ENCODE results near the gene EMP1. TPM values are rescaled to one million over a fixed set of nuclear protein-coding genes. Genes with fewer than 3 reads are reported as not detected.

Gene EMP1
- total RNA-seq: 100 to 1,000 TPM; 207 to 759 (median 444) TPM

DNA sequence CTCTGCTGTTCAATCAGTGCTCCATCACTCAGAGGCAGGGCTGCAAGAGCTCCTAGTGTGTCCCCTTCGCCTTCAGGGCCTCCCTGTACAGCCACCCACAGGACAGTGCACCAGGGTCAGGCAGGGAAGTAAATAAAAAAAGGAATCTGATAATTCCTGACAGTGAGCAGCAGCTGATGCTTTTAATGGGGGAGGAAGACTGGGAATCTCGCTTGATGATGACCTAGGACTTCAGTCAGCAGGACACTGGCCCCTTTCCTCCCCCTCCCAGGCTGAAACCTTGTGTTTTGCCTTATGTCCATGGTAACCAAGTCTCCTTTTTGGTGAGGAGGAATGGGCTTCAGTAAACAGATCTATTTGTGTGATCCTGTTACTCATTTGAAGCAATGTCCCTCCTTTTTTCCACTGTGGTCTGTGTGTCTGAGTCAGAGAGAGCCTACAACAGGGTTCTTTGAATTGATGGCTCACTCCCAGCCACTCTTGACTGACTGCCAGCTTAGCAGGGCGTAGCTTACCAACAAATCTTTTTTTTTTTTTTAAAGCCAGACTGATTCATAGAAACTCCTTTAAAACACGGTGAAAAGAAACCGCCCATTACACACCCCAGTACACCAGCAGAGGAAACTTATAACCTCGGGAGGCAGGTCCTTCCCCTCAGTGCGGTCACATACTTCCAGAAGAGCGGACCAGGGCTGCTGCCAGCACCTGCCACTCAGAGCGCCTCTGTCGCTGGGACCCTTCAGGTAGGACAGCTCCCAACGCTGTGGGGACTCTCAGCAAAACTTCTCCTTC lies at the start of gene EMP1:
Gene EMP1, plus strand, starts transcription at position 597 of the 792 bp plus-strand sequence. CDS start 14,785 bp downstream, outside the sequence.
- H3K27ac ChIP-seq: peak within 1 kb of the TSS; percentile 97
- DNase-seq (ENCODE audit: low spot score in 2 of 2): peak; percentile 94 to 95
- peak within 1 kb of the TSS; percentile 63 to 78 (median 71) for H3K4me3 ChIP-seq
- intact Hi-C loops (cut with DNase I; ENCODE audit: low total_unique reads): no loop called here
- no peaks in the 10 kb centered on the region for H3K36me3 ChIP-seq
- no peaks in the 10 kb centered on the region for H3K9me3 ChIP-seq
- TF ChIP-seq POLR2A (IDR thresholded peaks at IDR 0.05): peak; percentile 89
- TF ChIP-seq, protein P1, sequence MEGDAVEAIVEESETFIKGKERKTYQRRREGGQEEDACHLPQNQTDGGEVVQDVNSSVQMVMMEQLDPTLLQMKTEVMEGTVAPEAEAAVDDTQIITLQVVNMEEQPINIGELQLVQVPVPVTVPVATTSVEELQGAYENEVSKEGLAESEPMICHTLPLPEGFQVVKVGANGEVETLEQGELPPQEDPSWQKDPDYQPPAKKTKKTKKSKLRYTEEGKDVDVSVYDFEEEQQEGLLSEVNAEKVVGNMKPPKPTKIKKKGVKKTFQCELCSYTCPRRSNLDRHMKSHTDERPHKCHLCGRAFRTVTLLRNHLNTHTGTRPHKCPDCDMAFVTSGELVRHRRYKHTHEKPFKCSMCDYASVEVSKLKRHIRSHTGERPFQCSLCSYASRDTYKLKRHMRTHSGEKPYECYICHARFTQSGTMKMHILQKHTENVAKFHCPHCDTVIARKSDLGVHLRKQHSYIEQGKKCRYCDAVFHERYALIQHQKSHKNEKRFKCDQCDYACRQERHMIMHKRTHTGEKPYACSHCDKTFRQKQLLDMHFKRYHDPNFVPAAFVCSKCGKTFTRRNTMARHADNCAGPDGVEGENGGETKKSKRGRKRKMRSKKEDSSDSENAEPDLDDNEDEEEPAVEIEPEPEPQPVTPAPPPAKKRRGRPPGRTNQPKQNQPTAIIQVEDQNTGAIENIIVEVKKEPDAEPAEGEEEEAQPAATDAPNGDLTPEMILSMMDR (IDR thresholded peaks at IDR 0.05): no peak
- TF ChIP-seq POLR2AphosphoS5 (IDR thresholded peaks at IDR 0.05): peak; percentile 91 to 96 (median 93)
- H3K27me3 ChIP-seq: no peaks in the 10 kb centered on the region
- peaks cover 8 to 9% of the 10 kb centered on the region in 2 donors for H3K4me1 ChIP-seq

GRCh38 chr12:13147688-13148484 lies 48.6 kb upstream of the EMP1 start:
- Histone ChIP-seq H3K27ac (peak overlapping the region; percentile 54 to 57), H3K9me3 (no peaks in the 10 kb centered on the region), H3K4me3 (no peak overlapping the region), H3K4me1 (no peaks in the 10 kb centered on the region), H3K36me3 (no peaks in the 10 kb centered on the region), H3K27me3 (no peaks in the 10 kb centered on the region)
- TF ChIP-seq, protein P1 (IDR thresholded peaks at IDR 0.05): no peak
- TF ChIP-seq POLR2A (IDR thresholded peaks at IDR 0.05) (no peak), POLR2AphosphoS5 (IDR thresholded peaks at IDR 0.05) (no peak)
- intact Hi-C loops (cut with DNase I; ENCODE audit: low total_unique reads): no loop called here
- DNase-seq (ENCODE audit: low spot score in 2 of 2): no peak

GRCh38 chr12:13148485-13148847 lies 48.1 kb upstream of the EMP1 start:
- Histone ChIP-seq H3K9me3 (no peaks in the 10 kb centered on the region), H3K4me1 (no peaks in the 10 kb centered on the region), H3K27me3 (no peaks in the 10 kb centered on the region), H3K4me3 (no peak overlapping the region), H3K27ac (peak overlapping the region; percentile 54 to 57), H3K36me3 (no peaks in the 10 kb centered on the region)
- DNase-seq (ENCODE audit: low spot score in 2 of 2): no peak
- TF ChIP-seq POLR2AphosphoS5 (IDR thresholded peaks at IDR 0.05): no peak
- no peak for TF ChIP-seq POLR2A (IDR thresholded peaks at IDR 0.05)
- TF ChIP-seq, protein P1 (IDR thresholded peaks at IDR 0.05): no peak
- intact Hi-C loops (cut with DNase I; ENCODE audit: low total_unique reads): no loop called here

DNA sequence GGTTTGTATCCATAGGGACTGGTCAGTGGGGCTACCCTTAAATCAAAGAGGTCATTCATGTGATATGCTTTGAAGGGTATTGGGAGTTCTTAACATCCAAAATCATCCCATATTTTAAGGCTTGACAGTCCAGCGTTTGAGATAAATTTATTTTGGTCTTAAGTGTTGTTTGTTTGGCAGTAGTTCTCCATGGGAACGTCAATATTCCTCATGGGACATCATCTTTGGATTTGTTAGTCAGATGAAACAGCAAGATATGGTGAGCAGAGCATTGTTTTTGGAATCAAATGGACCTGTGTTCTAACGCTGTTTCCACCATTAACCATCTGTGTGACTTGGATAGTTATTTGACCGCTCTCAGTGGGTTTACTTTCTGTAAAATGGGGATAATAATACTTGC lies 47.1 kb upstream of the EMP1 start:
- Histone ChIP-seq H3K4me1 (no peaks in the 10 kb centered on the region), H3K27ac (peak overlapping the region; percentile 13 to 57), H3K4me3 (no peak overlapping the region), H3K27me3 (no peaks in the 10 kb centered on the region), H3K36me3 (no peaks in the 10 kb centered on the region), H3K9me3 (no peaks in the 10 kb centered on the region)
- DNase-seq (ENCODE audit: low spot score in 2 of 2): no peak
- TF ChIP-seq, protein P1 (IDR thresholded peaks at IDR 0.05): no peak
- no peak for TF ChIP-seq POLR2AphosphoS5 (IDR thresholded peaks at IDR 0.05)
- no peak for TF ChIP-seq POLR2A (IDR thresholded peaks at IDR 0.05)
- intact Hi-C loops (cut with DNase I; ENCODE audit: low total_unique reads): no loop called here

- no peak for TF ChIP-seq POLR2A (IDR thresholded peaks at IDR 0.05)
- TF ChIP-seq, protein P1 (IDR thresholded peaks at IDR 0.05): no peak
- TF ChIP-seq POLR2AphosphoS5 (IDR thresholded peaks at IDR 0.05): no peak
- peak overlapping the region in 1 of 2 donors; percentile 74 for H3K27ac ChIP-seq
- no peaks in the 10 kb centered on the region for H3K27me3 ChIP-seq
- H3K4me3 ChIP-seq: no peak overlapping the region
- no peaks in the 10 kb centered on the region for H3K9me3 ChIP-seq
- DNase-seq (ENCODE audit: low spot score in 2 of 2): no peak
- H3K36me3 ChIP-seq: no peaks in the 10 kb centered on the region
- intact Hi-C loops (cut with DNase I; ENCODE audit: low total_unique reads): no loop called here
- H3K4me1 ChIP-seq: no peaks in the 10 kb centered on the region
These were observed 44.2 kb upstream of the EMP1 start for GRCh38 chr12:13152281-13152680.
